Activated CD8-positive, alpha-beta memory T cell treated with anti-CD3 and anti-CD28 coated beads for 24 hours (primary cell): ENCODE results near the gene BGN.

Source experiments
- DNase-seq: peaks from one replicate; pipeline ENCODE4 v3.0.0-alpha.2; 2020

Gene BGN

GRCh38 chrX:153537080-153537479, 42.3 kb downstream of the BGN start:
- no peak for DNase-seq

GRCh38 chrX:153537526-153538295, 42.9 kb downstream of the BGN start:
- DNase-seq = no peak

GRCh38 chrX:153538424-153538823, 43.6 kb downstream of the BGN start:
- DNase-seq = no peak

- DNase-seq = peak; percentile 85
These were observed 44.6 kb downstream of the BGN start for GRCh38 chrX:153539171-153539978.

DNA sequence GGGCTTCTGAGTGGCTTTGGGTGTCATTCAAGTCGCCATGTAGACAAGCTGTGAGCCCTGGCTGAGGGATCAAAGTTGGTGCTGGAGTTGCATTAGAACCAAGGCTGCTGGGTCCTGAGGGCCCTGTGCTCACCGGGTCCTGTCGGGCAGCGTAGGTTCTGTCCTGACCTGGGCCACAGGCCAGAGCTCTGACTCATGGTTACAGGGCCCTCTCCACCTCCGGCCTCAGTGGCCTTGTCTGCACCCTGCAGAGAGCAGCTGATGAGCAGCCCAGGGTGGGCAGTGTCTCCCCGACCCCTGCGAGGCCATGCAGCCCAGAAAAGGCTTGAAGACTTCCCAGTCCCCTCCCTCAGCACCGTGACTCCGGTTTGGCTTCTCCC, 45.2 kb downstream of the BGN start:
- no peak for DNase-seq

- DNase-seq = no peak
These were observed 49.9 kb downstream of the BGN start for GRCh38 chrX:153544727-153545126.

GRCh38 chrX:153546386-153546785, 51.6 kb downstream of the BGN start:
- DNase-seq = no peak

DNA sequence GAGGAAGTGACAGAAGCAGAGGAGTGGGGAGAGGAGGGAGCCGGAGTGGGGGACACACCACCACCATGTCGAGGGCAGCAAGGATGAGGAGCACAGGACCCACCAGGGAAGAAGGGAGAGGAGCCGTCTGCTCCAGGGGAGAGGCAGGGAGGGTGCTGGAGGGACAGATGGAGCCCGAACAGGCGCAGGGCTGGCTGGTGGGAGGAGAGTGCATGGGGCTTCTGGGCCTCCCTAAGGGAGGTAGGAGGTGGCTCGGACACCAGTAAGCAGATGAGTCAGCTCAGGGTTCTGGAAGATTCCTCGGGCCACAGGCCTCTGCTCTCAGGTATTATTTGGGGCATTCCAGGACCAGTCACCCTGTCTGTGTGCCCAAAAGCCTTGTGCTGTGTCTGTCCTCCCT, 52.4 kb downstream of the BGN start:
- no peak for DNase-seq

- DNase-seq = no peak
These were observed 54.5 kb downstream of the BGN start for GRCh38 chrX:153549231-153549630.

DNA sequence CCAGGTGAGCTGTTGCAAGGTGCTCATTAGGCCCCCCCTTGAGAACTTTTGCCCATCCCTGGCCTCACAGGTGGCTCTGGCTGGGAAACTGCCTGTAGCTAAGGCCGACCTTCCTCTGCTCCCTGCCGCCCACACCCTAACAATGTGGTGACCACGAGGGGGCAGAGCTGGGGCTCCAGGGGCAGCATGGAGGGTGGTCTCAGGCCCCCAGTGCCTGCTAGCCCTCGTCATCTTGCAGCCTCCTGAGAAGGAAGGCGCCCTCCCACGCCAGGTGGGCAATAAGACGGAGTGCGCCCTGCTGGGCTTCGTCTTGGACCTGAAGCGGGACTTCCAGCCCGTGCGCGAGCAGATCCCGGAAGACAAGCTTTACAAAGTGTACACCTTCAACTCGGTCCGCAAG, 55.0 kb downstream of the BGN start:
- no peak for DNase-seq

- no peak for DNase-seq
These were observed 56.4 kb downstream of the BGN start for GRCh38 chrX:153551135-153551534.

GRCh38 chrX:153554519-153555167, 59.9 kb downstream of the BGN start:
- DNase-seq = peak; percentile 83

- no peak for DNase-seq
These were observed 62.0 kb downstream of the BGN start for GRCh38 chrX:153556767-153557166.

DNA sequence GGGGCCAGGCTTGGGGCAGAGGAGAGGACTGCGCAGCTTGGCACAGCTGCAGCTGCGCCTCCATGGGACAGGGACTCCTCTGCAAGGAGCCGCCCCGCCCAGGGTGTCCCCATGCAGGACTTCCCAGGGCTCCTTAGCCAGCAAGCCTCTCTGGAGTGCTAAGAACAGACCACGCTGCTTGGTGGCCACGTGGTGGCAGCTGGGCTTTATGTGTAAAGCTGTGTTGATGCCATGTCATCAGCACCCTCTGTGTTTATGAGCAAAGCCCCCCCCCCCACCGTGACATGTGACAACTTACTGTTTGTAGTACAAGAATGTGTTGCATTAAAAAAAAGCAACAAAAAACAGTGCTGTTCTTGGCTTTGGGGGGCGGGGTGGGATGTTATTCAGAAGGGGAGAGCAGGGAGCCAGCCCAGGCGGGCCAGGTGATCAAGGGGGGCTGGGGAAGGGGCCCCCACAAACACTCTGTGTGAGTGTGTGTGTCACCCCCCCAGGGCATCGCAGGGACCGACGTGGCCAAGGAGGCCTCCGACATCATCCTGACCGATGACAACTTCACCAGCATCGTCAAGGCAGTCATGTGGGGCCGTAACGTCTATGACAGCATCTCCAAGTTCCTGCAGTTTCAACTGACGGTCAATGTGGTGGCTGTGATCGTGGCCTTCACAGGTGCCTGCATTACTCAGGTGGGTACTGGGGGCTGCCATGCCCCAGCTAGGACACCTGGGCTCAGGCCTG, 63.0 kb downstream of the BGN start:
- DNase-seq = no peak
